ENCODE measurements around the gene CEPT1.

The CEPT1 gene

DNA sequence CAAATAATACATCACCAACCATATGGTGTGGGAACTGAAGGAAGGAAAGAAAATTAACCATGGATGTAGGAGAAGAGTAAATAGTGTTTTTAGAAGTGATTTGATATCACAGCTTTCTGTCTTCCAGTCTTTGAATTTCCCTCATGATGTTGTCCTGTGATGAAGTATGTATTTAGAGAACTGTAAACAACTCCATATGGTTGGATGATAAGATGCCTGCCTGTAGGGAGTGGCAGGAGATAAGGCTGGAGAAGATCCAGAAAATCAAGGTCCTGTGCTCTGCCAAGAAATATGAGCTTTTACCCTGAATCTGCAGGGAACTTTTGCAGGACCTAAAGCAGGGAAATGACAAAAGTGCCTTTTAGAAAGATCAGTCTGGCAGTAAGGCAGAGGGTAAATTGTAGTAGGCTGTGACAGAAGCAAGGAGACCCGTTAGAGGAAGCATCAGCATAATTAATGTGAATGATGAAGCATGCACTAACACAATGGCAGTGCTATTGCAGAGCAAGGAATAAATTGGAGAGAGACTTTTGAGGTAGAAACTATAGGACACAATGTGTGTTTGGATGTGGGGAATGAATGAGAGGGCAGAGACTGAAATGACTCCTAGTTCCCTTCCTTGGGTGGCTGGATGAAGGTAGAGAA is 21.9 kb downstream of the CEPT1 start:
- no peaks in the 10 kb centered on the region for H3K9me2 ChIP-seq (ENCODE audit: low read depth, low read length)
- H3K27me3 ChIP-seq (ENCODE audit: insufficient read depth, low read length), result no peaks in the 10 kb centered on the region
- H3K4me2 ChIP-seq (ENCODE audit: low read length), result no peak overlapping the region
- H3K36me3 ChIP-seq (ENCODE audit: insufficient read depth, low read length), result peaks cover 79% of the 10 kb centered on the region
- no peak overlapping the region for H3K9ac ChIP-seq (ENCODE audit: low read length)
- no peak for TF ChIP-seq EZH2 (IDR thresholded peaks at IDR 0.05; ENCODE audit: borderline replicate concordance, low read length)
- TF ChIP-seq, protein P1, sequence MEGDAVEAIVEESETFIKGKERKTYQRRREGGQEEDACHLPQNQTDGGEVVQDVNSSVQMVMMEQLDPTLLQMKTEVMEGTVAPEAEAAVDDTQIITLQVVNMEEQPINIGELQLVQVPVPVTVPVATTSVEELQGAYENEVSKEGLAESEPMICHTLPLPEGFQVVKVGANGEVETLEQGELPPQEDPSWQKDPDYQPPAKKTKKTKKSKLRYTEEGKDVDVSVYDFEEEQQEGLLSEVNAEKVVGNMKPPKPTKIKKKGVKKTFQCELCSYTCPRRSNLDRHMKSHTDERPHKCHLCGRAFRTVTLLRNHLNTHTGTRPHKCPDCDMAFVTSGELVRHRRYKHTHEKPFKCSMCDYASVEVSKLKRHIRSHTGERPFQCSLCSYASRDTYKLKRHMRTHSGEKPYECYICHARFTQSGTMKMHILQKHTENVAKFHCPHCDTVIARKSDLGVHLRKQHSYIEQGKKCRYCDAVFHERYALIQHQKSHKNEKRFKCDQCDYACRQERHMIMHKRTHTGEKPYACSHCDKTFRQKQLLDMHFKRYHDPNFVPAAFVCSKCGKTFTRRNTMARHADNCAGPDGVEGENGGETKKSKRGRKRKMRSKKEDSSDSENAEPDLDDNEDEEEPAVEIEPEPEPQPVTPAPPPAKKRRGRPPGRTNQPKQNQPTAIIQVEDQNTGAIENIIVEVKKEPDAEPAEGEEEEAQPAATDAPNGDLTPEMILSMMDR (IDR thresholded peaks at IDR 0.05; ENCODE audit: low read length), result no peak
- no peaks in the 10 kb centered on the region for H3K9me3 ChIP-seq (ENCODE audit: low read length)
- H4K20me1 ChIP-seq (ENCODE audit: insufficient read depth, low read length), result no peaks in the 10 kb centered on the region
- no peaks in the 10 kb centered on the region for H3K4me1 ChIP-seq (ENCODE audit: insufficient read depth, low read length, severe bottlenecking)
- no peak overlapping the region for H2AFZ ChIP-seq (ENCODE audit: low read length)
- no peaks in the 10 kb centered on the region for H3F3A ChIP-seq (ENCODE audit: insufficient read depth, low read length)
- peaks cover 20% of the 10 kb centered on the region for H3K79me2 ChIP-seq (ENCODE audit: insufficient read depth, low read length)
- no peak overlapping the region for H3K4me3 ChIP-seq (ENCODE audit: low read depth, low read length, poor library complexity, severe bottlenecking)
- H3K27ac ChIP-seq (ENCODE audit: low read depth, low read length, poor library complexity, severe bottlenecking), result no peak overlapping the region

DNA sequence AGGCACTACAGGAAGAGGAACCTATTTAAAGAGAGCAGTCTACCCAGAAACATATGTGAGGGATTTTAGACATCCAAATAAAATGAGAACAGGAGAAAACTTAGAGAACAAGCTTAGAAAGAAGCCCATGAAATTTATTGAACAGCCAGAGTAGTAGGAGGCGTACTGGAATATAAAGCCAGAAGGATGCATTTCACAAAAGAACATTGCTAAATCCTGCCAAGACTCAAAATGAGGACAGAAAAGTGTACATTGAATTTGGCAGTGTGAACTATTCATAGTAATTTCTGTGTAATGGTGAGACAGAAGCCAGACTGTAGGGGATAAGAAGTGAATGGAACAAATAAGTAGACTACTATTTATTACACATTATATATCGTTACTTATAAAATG is 22.5 kb downstream of the CEPT1 start:
- TF ChIP-seq, protein P1 (IDR thresholded peaks at IDR 0.05; ENCODE audit: low read length), result no peak
- no peak for TF ChIP-seq EZH2 (IDR thresholded peaks at IDR 0.05; ENCODE audit: borderline replicate concordance, low read length)
- H3K27me3 ChIP-seq (ENCODE audit: insufficient read depth, low read length), result no peaks in the 10 kb centered on the region
- H3F3A ChIP-seq (ENCODE audit: insufficient read depth, low read length), result no peaks in the 10 kb centered on the region
- H3K4me1 ChIP-seq (ENCODE audit: insufficient read depth, low read length, severe bottlenecking), result no peaks in the 10 kb centered on the region
- no peaks in the 10 kb centered on the region for H3K9me2 ChIP-seq (ENCODE audit: low read depth, low read length)
- H3K27ac ChIP-seq (ENCODE audit: low read depth, low read length, poor library complexity, severe bottlenecking), result no peak overlapping the region
- no peaks in the 10 kb centered on the region for H4K20me1 ChIP-seq (ENCODE audit: insufficient read depth, low read length)
- H3K9ac ChIP-seq (ENCODE audit: low read length), result no peak overlapping the region
- H3K4me2 ChIP-seq (ENCODE audit: low read length), result no peak overlapping the region
- H3K9me3 ChIP-seq (ENCODE audit: low read length), result no peaks in the 10 kb centered on the region
- H3K36me3 ChIP-seq (ENCODE audit: insufficient read depth, low read length), result peaks cover 80% of the 10 kb centered on the region
- H2AFZ ChIP-seq (ENCODE audit: low read length), result no peak overlapping the region
- H3K79me2 ChIP-seq (ENCODE audit: insufficient read depth, low read length), result peaks cover 19% of the 10 kb centered on the region
- no peak overlapping the region for H3K4me3 ChIP-seq (ENCODE audit: low read depth, low read length, poor library complexity, severe bottlenecking)

DNA sequence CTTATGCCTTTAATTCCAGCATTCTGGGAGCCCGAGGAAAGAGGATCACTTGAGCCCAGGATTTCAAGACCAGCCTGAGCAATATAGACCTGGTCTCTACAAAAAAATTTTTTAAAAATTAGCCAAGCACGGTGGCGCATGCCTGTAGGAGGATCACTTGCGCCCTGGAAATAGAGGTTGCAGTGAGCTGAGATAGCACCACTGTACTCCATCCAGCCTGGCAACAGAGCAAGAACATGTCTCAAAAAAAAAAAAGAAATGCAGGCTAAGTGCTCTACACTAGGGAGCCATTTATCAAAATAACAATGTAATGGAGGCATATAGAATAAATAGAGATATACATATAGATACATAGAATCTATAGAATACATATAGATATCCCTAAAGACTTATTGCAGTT is 23.3 kb downstream of the CEPT1 start:
- no peaks in the 10 kb centered on the region for H3K27me3 ChIP-seq (ENCODE audit: insufficient read depth, low read length)
- H2AFZ ChIP-seq (ENCODE audit: low read length), result no peak overlapping the region
- peaks cover 83% of the 10 kb centered on the region for H3K36me3 ChIP-seq (ENCODE audit: insufficient read depth, low read length)
- H3K27ac ChIP-seq (ENCODE audit: low read depth, low read length, poor library complexity, severe bottlenecking), result no peak overlapping the region
- no peak overlapping the region for H3K4me2 ChIP-seq (ENCODE audit: low read length)
- no peaks in the 10 kb centered on the region for H3K9me2 ChIP-seq (ENCODE audit: low read depth, low read length)
- H3K4me1 ChIP-seq (ENCODE audit: insufficient read depth, low read length, severe bottlenecking), result no peaks in the 10 kb centered on the region
- H4K20me1 ChIP-seq (ENCODE audit: insufficient read depth, low read length), result no peaks in the 10 kb centered on the region
- H3K9me3 ChIP-seq (ENCODE audit: low read length), result no peaks in the 10 kb centered on the region
- H3K79me2 ChIP-seq (ENCODE audit: insufficient read depth, low read length), result peaks cover 14% of the 10 kb centered on the region
- no peaks in the 10 kb centered on the region for H3F3A ChIP-seq (ENCODE audit: insufficient read depth, low read length)
- no peak overlapping the region for H3K4me3 ChIP-seq (ENCODE audit: low read depth, low read length, poor library complexity, severe bottlenecking)
- TF ChIP-seq, protein P1 (IDR thresholded peaks at IDR 0.05; ENCODE audit: low read length), result no peak
- no peak for TF ChIP-seq EZH2 (IDR thresholded peaks at IDR 0.05; ENCODE audit: borderline replicate concordance, low read length)
- no peak overlapping the region for H3K9ac ChIP-seq (ENCODE audit: low read length)
